B cell (primary cell): ENCODE results near the gene GLIPR2. TPM values are rescaled to one million over a fixed set of nuclear protein-coding genes. Genes with fewer than 3 reads are reported as not detected.
A peak's percentile ranks its signal among the peaks of the same experiment; 100 is the strongest.

Experiments
- ATAC-seq: fragments of 200-7000 bp; cut with Tn5 transposase; one replicate; pipeline ENCODE4 v1.10.0; 2021; ENCODE audit warnings: low read depth, mild to moderate bottlenecking, moderate number of reproducible peaks, moderate library complexity
- CTCF ChIA-PET: fragments of 350-600 bp; sonication (Branson Sonifier 250); formaldehyde crosslinking; loops from one replicate; lab custom pipeline; 2021; ENCODE audit warnings: antibody characterized with exemption, inconsistent platforms; lab: Charles Lee
- POLR2A ChIA-PET: fragments of 350-600 bp; sonication (Branson Sonifier 250); formaldehyde crosslinking; loops from one replicate; lab custom pipeline; 2021; ENCODE audit warnings: antibody characterized with exemption; lab: Charles Lee
- DNase-seq: peaks from one replicate; pipeline ENCODE4 v3.0.0; 2013
- H2AFZ ChIP-seq: 2 replicates; pipeline ENCODE4 v1.6.1; 2012; ENCODE audit warnings: mild to moderate bottlenecking, low read depth, low read length; ENCODE audit not compliant: insufficient read depth, poor library complexity, severe bottlenecking
- H3K27ac ChIP-seq, 2 donors: 1 replicate in 1 of 2; 2 replicates in 1 of 2; pipeline ENCODE4 v1.5.1; 2012 to 2013; ENCODE audit warnings: low read length in 2 of 2, mild to moderate bottlenecking in 2 of 2, moderate library complexity in 1 of 2
- H3K27me3 ChIP-seq, 4 experiments: fragments of 200-600 bp in 1 of 4; sonication (generic) in 1 of 4; replicated peaks in 1 of 4; 1 replicate in 2 of 4; 2 replicates in 2 of 4; pipeline versions ENCODE4 v1.6.1 to v1.7.0; 2013 to 2016; ENCODE audit warnings: low read length in 3 of 4, mild to moderate bottlenecking in 2 of 4, mixed read lengths in 1 of 4, moderate library complexity in 1 of 4; ENCODE audit not compliant: insufficient read depth in 4 of 4, control insufficient read depth in 3 of 4; ENCODE audit errors: control extremely low read depth in 1 of 4
- H3K36me3 ChIP-seq, 2 experiments: replicated peaks in 1 of 2; 1 replicate in 1 of 2; 2 replicates in 1 of 2; pipeline versions ENCODE4 v1.6.1 to v1.7.1; 2013; ENCODE audit warnings: low read length in 1 of 2; ENCODE audit not compliant: insufficient read depth in 2 of 2, control insufficient read depth in 1 of 2; ENCODE audit errors: control extremely low read depth in 1 of 2, extremely low read depth in 1 of 2
- H3K4me1 ChIP-seq, 2 donors: fragments of 200-600 bp in 1 of 2; sonication (generic) in 1 of 2; 1 replicate in 1 of 2; 2 replicates in 1 of 2; pipeline versions ENCODE4 v1.5.1 to v1.6.1; 2013 to 2017; ENCODE audit warnings: low read length in 2 of 2; ENCODE audit not compliant: control insufficient read depth in 2 of 2, insufficient read depth in 2 of 2
- H3K4me2 ChIP-seq: replicated peaks from 2 replicates; pipeline ENCODE3; 2012; ENCODE audit warnings: mild to moderate bottlenecking, low read depth, low read length; ENCODE audit not compliant: poor library complexity, severe bottlenecking
- H3K4me3 ChIP-seq, 5 experiments: fragments of 200-600 bp in 1 of 5; sonication (generic) in 1 of 5; 1 replicate in 3 of 5; 2 replicates in 2 of 5; pipeline versions ENCODE4 v1.5.1 to v1.7.0; 2011 to 2016; ENCODE audit warnings: low read length in 4 of 5, mild to moderate bottlenecking in 4 of 5, low read depth in 2 of 5, control low read depth in 1 of 5, moderate library complexity in 1 of 5; ENCODE audit not compliant: insufficient read depth in 1 of 5; ENCODE audit errors: control extremely low read depth in 1 of 5, extremely low read depth in 1 of 5
- H3K79me2 ChIP-seq: fragments of 200-600 bp; sonication (generic); one replicate; pipeline ENCODE4 v1.6.0; 2016; ENCODE audit warnings: low read length; ENCODE audit not compliant: control insufficient read depth, insufficient read depth
- H3K9ac ChIP-seq: fragments of 200-600 bp; sonication (generic); 2 replicates; pipeline ENCODE4 v1.6.1; 2017; ENCODE audit warnings: mild to moderate bottlenecking, low read length, moderate library complexity
- H3K9me3 ChIP-seq, 3 donors: one replicate each; pipeline versions ENCODE4 v1.6.1 to v1.7.1; 2013; ENCODE audit warnings: low read length in 2 of 3; ENCODE audit not compliant: control insufficient read depth in 2 of 3, insufficient read depth in 1 of 3; ENCODE audit errors: control extremely low read depth in 1 of 3
- H4K20me1 ChIP-seq: 2 replicates; pipeline ENCODE4 v1.6.0; 2012; ENCODE audit warnings: mild to moderate bottlenecking, low read length; ENCODE audit not compliant: insufficient read depth, control insufficient read depth, poor library complexity, severe bottlenecking
- H3K27ac Mint-ChIP-seq: one replicate; pipeline ENCODE4 v1.8.0; 2021; ENCODE audit warnings: mixed read lengths
- H3K27me3 Mint-ChIP-seq: one replicate; pipeline ENCODE4 v1.8.0; 2021; ENCODE audit warnings: mixed read lengths
- H3K4me1 Mint-ChIP-seq: one replicate; pipeline ENCODE4 v1.8.0; 2021; ENCODE audit warnings: mixed read lengths
- H3K4me3 Mint-ChIP-seq: one replicate; pipeline ENCODE4 v1.8.0; 2021; ENCODE audit warnings: mixed read lengths
- H3K9me3 Mint-ChIP-seq: one replicate; pipeline ENCODE4 v1.8.0; 2022; ENCODE audit warnings: mixed read lengths; ENCODE audit not compliant: insufficient read depth
- CTCF ChIP-seq: fragments of 200-600 bp; IDR thresholded peaks from one replicate; pipeline ENCODE4 v1.8.0; 2022; ENCODE audit warnings: antibody characterized with exemption, mild to moderate bottlenecking
- EZH2 ChIP-seq: IDR thresholded peaks from 2 replicates; pipeline ENCODE4 v1.6.1; 2012; ENCODE audit warnings: borderline replicate concordance, low read depth, mild to moderate bottlenecking, moderate library complexity, low read length; ENCODE audit not compliant: insufficient read depth, poor library complexity, severe bottlenecking
- WGBS: methylation state at CpG from one replicate; pipeline ENCODE4 v1.1.5; 2013; ENCODE audit warnings: missing lambda C conversion rate; ENCODE audit not compliant: insufficient coverage; 5-methylcytosine and 5-hydroxymethylcytosine counted together
- intact Hi-C: fragments of 100-400 bp; cut with micrococcal nuclease; formaldehyde crosslinking; loops from one replicate; pipeline ENCODE4 v1.10.0; 2022
- polyA plus RNA-seq: library from polyadenylated mRNA; depleted of rRNA; stranded (reverse); fragments of >200 nt; gene quantifications from 2 replicates; pipeline ENCODE4 v1.2.3, GENCODE V29; 2012
- total RNA-seq, 2 donors: library from RNA; stranded (reverse); fragments of 120-200 nt in 1 of 2; gene quantifications; 1 replicate in 1 of 2; 2 replicates in 1 of 2; pipeline versions ENCODE4 v1.2.3 to v1.2.4, GENCODE V29; 2013 to 2022

Gene GLIPR2
- total and polyA plus RNA-seq, 2 donors (not counting 1 experiment from before 2014, with no cell fraction given): 13.7 to 14.6 TPM

GRCh38 chr9:36142510-36143244, 6.1 kb downstream of the GLIPR2 start:
- Histone ChIP-seq H2AFZ (peak overlapping the region; percentile 61), H3K4me1 (peaks cover 63 to 78% of the 10 kb centered on the region in 2 donors), H3K9ac (peak overlapping the region; percentile 75), H4K20me1 (peaks cover 23% of the 10 kb centered on the region), H3K4me2 (peak overlapping the region; percentile 95), H3K4me3 (peak overlapping the region; percentile 43 to 83 (median 80)), H3K9me3 (peaks cover 0 to 9% (median 5%) of the 10 kb centered on the region in 3 donors), H3K79me2 (peaks cover 81% of the 10 kb centered on the region), H3K27me3 (no peaks in the 10 kb centered on the region), H3K36me3 (peaks cover 0 to 24% of the 10 kb centered on the region in 2 experiments), H3K27ac (peak overlapping the region; percentile 85 to 92)
- DNase-seq (peak; percentile 62), ATAC-seq (peak; percentile 54)
- CTCF ChIA-PET: interaction anchor here (1.2 to 3.4 kb wide), 4 partner anchors 8 to 47 kb away, joined by 3 to 31 read pairs (median 24); partner anchors contain the start of gene CLTA
- Mint-ChIP-seq H3K4me1 (peaks cover 93% of the 10 kb centered on the region), H3K27me3 (no peaks in the 10 kb centered on the region), H3K27ac (peak overlapping the region; percentile 99), H3K9me3 (no peaks in the 10 kb centered on the region), H3K4me3 (peak overlapping the region; percentile 93)
- WGBS: 50% methylated on average over 6 of the region's 12 CpGs
- TF ChIP-seq EZH2 (no peak), CTCF (no peak)
- intact Hi-C loops: loop anchor here (1.0 kb wide), 1 partner anchor 9 kb away; no protein-coding TSS in a partner anchor
- POLR2A ChIA-PET: interaction anchor here (0.9 kb wide), 1 partner anchor 51 kb away, joined by 4 read pairs; no protein-coding TSS in a partner anchor
